Measurements from ENCODE around the gene PHYH. TPM values are rescaled to one million over a fixed set of nuclear protein-coding genes. Genes with fewer than 3 reads are reported as not detected.

The PHYH gene
- total and polyA plus RNA-seq, 11 donors: 58.1 to 181 (median 147) TPM

DNA sequence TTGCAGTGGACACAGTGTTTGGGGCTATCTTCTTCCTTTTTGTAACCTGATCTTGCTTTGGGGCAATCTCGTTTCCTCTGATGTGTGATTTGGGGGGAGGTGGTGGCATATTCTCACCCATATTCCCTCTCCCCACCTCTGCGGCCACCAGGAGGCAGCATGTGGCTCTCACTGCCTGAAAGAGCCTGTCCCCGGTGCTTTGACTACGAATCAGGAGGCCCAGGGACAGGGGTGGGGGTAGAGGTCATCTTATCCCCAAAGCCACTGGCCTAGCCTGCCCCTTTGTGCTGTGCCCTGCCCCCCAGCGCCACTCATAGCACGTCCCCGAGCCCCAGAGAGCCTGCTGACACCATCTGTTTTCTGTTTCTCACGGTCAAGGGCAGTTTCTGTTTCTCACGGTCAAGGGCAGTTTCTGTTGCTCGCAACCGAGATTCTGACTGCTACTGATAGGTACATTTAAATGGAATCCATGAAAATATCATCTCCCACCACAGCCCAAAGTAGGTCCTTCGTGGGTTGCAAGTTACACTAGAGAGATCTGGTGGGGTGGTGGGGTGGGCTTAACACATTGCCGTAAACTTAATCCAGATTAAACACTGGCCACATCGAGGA lies 28.2 kb downstream of the PHYH start:
- Histone ChIP-seq H3K36me3 (no peaks in the 10 kb centered on the region), H3K27ac (peak overlapping the region in 5 of 12 donors; percentile 5 to 43 (median 29)), H3K9me3 (no peaks in the 10 kb centered on the region), H3K27me3 (no peaks in the 10 kb centered on the region), H3K4me1 (peaks cover 0 to 15% (median 3%) of the 10 kb centered on the region in 12 donors), H3K4me3 (no peak overlapping the region)
- TF ChIP-seq POLR2A (IDR thresholded peaks at IDR 0.05): no peak
- TF ChIP-seq, protein P1, sequence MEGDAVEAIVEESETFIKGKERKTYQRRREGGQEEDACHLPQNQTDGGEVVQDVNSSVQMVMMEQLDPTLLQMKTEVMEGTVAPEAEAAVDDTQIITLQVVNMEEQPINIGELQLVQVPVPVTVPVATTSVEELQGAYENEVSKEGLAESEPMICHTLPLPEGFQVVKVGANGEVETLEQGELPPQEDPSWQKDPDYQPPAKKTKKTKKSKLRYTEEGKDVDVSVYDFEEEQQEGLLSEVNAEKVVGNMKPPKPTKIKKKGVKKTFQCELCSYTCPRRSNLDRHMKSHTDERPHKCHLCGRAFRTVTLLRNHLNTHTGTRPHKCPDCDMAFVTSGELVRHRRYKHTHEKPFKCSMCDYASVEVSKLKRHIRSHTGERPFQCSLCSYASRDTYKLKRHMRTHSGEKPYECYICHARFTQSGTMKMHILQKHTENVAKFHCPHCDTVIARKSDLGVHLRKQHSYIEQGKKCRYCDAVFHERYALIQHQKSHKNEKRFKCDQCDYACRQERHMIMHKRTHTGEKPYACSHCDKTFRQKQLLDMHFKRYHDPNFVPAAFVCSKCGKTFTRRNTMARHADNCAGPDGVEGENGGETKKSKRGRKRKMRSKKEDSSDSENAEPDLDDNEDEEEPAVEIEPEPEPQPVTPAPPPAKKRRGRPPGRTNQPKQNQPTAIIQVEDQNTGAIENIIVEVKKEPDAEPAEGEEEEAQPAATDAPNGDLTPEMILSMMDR (IDR thresholded peaks at IDR 0.05): peak in 7 of 12 donors; percentile 7 to 48 (median 36)
- DNase-seq (peak in 4 of 5 donors; percentile 13 to 63 (median 39)), ATAC-seq (peak in 3 of 4 donors; percentile 47 to 59 (median 48))
- intact Hi-C loops (cut with DNase I): loop anchor here in 1 of 10 donors (10.0 kb wide), 1 partner anchor 107 kb away; the partner anchor contains the start of gene MCM10
- 33 to 43% (median 38%) methylated on average over 13 to 14 of the region's 14 CpGs for WGBS, 4 donors

GRCh38 chr10:13270877-13271551 lies 28.9 kb downstream of the PHYH start:
- 83 to 85% (median 84%) methylated on average over 9 of the region's 9 CpGs for WGBS, 4 donors
- ATAC-seq (peak; percentile 34 to 84 (median 66)), DNase-seq (no peak)
- Histone ChIP-seq H3K27me3 (no peaks in the 10 kb centered on the region), H3K36me3 (no peaks in the 10 kb centered on the region), H3K27ac (peak overlapping the region in 4 of 12 donors; percentile 21 to 52 (median 34)), H3K4me3 (no peak overlapping the region), H3K4me1 (peaks cover 0 to 15% (median 3%) of the 10 kb centered on the region in 12 donors), H3K9me3 (no peaks in the 10 kb centered on the region)
- TF ChIP-seq, protein P1 (IDR thresholded peaks at IDR 0.05): no peak
- no peak for TF ChIP-seq POLR2A (IDR thresholded peaks at IDR 0.05)
- intact Hi-C loops (cut with DNase I): loop anchor here in 1 of 10 donors (10.0 kb wide), 1 partner anchor 106 kb away; the partner anchor contains the start of gene MCM10

- Histone ChIP-seq H3K9me3 (no peaks in the 10 kb centered on the region), H3K27ac (no peak overlapping the region), H3K27me3 (no peaks in the 10 kb centered on the region), H3K4me3 (no peak overlapping the region), H3K36me3 (no peaks in the 10 kb centered on the region), H3K4me1 (peaks cover 0 to 15% (median 3%) of the 10 kb centered on the region in 12 donors)
- intact Hi-C loops (cut with DNase I): loop anchor here in 1 of 10 donors (10.0 kb wide), 1 partner anchor 64 kb away; no protein-coding TSS in a partner anchor
- DNase-seq (no peak), ATAC-seq (no peak)
- no peak for TF ChIP-seq POLR2A (IDR thresholded peaks at IDR 0.05)
- TF ChIP-seq, protein P1 (IDR thresholded peaks at IDR 0.05): no peak
- WGBS, 4 donors: 36 to 59% (median 57%) methylated on average over 3 of the region's 3 CpGs
Measured at GRCh38 chr10:13268841-13269240, 31.0 kb downstream of the PHYH start.

DNA sequence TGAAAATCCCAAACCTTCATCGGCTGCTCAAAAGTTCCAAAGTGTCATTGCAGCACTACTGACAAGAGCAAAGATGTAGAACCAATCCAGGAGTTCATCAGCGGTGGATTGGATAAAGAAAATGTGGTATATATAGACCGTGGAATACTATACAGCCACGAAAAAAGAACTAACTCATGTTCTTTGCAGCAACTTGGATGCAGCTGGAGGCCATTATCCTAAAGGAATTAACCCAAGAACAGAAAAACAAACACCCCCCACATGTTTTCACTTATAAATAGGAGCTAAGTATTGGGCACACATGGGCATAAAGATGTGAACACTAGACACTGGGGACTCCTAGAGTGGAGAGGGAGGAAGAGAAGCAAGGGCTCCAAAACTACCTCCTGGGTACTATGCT lies 31.6 kb downstream of the PHYH start:
- TF ChIP-seq POLR2A (IDR thresholded peaks at IDR 0.05): no peak
- TF ChIP-seq, protein P1 (IDR thresholded peaks at IDR 0.05): no peak

More for the DNA sequence above, 31.6 kb downstream of the PHYH start:
- Histone ChIP-seq H3K4me3 (no peak overlapping the region), H3K9me3 (no peaks in the 10 kb centered on the region), H3K4me1 (peaks cover 0 to 15% (median 3%) of the 10 kb centered on the region in 12 donors), H3K27me3 (no peaks in the 10 kb centered on the region), H3K27ac (no peak overlapping the region), H3K36me3 (no peaks in the 10 kb centered on the region)
- 74 to 96% (median 83%) methylated on average over 4 of the region's 4 CpGs for WGBS, 4 donors
- no peak for DNase-seq
- ATAC-seq: no peak
- intact Hi-C loops (cut with DNase I): loop anchor here in 1 of 10 donors (10.0 kb wide), 1 partner anchor 64 kb away; no protein-coding TSS in a partner anchor

Measured in heart left ventricle (tissue), 16 donors.